GM04503 (cell line): ENCODE results near the gene CSRNP3.

Experiments used
- DNase-seq: peaks from one replicate; pipeline ENCODE4 v3.0.0-alpha.2; 2012; ENCODE audit warnings: low read depth

CSRNP3 gene

GRCh38 chr2:165687426-165688002 lies 218.0 kb downstream of the CSRNP3 start:
- DNase-seq: no peak

GRCh38 chr2:165691615-165692014 lies 222.1 kb downstream of the CSRNP3 start:
- no peak for DNase-seq

GRCh38 chr2:165692906-165693305 lies 223.4 kb downstream of the CSRNP3 start:
- DNase-seq: no peak

DNA sequence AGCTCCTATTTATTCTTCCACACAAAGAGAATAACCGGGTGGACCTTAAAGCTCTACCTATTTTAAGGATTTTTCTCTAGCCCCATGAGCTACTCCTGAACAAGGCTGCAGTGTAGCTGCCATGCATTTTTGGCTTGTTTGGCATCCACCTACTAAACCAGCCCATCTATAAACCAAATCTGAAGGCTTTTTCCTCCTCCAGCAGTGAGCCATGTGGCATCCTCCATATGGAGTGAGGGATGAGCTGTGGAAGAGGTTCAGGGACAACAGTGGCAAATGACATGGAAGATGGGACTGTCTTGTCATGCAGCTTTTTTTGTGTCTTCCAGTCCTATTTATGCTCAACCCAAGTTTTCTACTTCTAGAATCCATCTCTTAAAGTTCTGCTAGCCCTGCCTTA lies 224.3 kb downstream of the CSRNP3 start:
- no peak for DNase-seq

- DNase-seq: no peak
These were observed 228.4 kb downstream of the CSRNP3 start for GRCh38 chr2:165697748-165698443.

DNA sequence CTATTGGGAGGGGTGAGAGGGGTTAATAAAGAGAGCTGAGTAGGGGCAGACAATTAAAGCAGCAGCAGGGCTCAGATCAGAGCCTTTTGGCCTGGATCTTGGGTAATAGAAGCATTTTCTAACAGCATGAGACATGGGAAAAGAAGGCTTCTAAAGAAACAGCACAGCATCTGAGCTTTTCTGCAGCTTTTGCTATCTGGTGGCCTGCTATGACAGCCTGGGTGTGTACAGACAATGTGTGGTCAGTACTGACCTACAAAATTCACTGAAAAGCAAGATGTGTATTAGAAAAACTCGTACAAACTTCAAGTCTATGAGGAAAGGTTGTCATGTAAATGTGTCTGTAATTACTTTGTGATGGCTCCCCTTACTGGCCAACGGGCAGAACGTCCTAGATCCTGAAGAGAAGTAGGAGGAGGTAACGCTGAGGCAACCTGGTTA lies 229.0 kb downstream of the CSRNP3 start:
- DNase-seq: no peak

- DNase-seq: no peak
These were observed 230.4 kb downstream of the CSRNP3 start for GRCh38 chr2:165699946-165700345.

DNA sequence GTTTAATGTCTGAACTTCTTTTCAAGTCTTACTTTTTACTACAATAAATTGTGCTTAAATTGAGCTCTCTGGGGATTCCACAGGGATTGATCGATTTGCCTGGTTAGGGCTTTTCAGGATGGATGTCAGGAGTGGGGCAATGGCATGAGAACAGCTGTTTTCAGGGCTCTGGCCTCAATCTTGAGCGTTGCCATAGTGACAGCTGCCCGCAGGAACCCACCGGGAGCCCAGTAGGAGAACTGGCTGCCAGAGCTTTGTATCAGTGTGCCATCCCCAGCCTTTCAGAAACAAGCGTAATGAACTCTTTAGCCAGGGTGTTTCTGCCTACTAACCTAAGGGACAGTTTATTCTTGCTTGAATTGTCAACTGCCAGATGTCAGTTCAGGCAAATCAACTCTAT lies 231.0 kb downstream of the CSRNP3 start:
- no peak for DNase-seq

DNA sequence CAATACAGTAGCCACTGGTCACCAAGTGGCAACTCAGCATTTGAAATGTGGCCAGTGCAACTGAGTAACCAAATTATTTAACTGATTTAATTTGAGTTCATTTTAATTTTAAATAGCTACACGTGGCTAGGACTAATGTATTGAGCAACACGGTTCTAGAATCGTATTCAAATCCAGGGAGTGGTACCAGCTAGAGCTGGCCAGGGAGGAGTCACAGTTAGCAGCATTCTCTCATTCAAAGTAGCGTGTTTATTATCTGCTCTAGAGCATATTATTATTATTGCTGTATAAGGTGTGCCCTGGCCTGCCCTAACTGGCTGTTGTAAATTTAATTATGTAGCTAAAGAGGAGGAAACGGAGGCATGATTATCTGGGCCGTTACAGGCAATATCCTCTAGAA lies 231.6 kb downstream of the CSRNP3 start:
- no peak for DNase-seq

DNA sequence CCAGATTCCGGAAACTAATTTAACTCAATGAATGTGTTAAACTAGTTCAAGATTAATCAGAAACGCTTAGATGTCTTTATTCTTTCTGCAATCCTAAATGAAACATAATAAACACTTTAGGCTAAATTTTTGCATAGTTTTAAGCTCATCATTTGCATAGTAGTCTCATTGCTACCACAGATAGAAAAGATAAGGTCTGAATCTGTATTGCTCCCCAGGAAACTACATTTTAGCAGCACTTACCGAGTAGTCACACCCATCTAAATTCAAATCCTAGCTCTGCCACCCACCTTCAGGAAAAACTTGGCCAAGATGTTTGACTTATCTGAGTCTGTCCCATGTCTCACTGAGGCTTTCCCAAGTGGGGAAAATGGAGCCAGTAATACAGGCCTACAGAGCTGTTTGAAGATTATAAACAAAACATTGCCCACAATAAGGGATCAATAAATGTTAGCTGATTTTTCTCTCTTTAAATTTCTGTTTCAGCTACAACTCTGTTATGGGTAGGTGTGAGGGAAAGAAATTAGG lies 237.5 kb downstream of the CSRNP3 start:
- DNase-seq: no peak

- no peak for DNase-seq
These were observed 246.6 kb downstream of the CSRNP3 start for GRCh38 chr2:165716091-165716490.

DNA sequence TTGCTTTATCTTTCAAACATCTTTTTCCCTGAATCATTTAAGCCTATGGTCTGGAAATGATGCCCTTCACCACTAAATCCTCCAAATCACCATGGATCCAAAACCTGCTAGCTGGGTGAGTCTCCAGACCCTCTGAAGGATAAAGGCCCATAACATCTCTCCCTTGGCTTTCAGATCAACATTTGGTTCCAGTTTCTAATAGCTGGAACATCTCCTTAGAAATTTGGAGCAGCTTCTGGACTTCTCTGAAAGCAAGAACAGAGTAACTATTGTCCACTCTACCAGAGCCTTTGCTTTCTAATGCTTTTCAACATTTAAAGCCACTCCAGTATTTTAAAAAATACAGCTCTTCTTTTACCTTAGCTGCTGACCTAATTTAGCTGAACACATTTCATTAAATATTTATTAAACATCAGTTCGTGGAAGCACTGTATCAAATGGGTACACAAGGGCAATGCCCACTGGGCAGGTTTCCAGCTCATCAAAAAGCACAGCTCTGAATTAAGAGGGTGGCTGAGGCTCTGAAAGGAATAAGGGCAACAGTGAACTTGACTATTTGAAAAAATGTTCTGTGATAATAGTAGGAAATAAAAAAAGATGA lies 249.2 kb downstream of the CSRNP3 start:
- DNase-seq: no peak

DNA sequence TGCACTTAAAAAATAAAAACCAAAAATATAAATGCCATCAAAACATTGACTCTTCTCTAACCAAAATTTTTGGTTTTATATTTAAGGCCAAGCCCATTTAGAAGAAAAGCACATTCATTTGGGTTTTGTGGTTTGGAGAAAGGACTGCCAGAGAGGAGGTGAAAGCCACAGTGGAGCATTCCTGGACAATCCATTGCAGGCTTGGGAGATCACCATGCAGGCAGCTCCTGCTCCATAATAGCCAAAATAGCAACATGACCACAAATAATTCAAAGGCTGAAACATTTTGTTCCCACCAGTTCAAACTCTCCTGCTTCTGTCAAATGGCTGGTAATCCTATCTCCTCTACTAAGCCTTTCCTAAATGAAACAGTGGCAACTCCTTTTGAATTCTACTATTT lies 251.0 kb downstream of the CSRNP3 start:
- DNase-seq: peak; percentile 78

- peak; percentile 18 for DNase-seq
These were observed 255.9 kb downstream of the CSRNP3 start for GRCh38 chr2:165725421-165725820.
